MCF 10A (cell line): ENCODE measurements around the gene POU2AF1. TPM values are rescaled to one million over a fixed set of nuclear protein-coding genes. Genes with fewer than 3 reads are reported as not detected.

ENCODE experiments used
- BruUV-seq: library from RNA; stranded (reverse); fragments of 400-500 nt; replicated peaks from 2 replicates; lab custom pipeline; 2021; lab: Mats Ljungman, UMichigan
- CTCF ChIA-PET: fragments of 300-600 bp; sonication (Branson Sonifier 250); formaldehyde crosslinking; extraction: SDS; loops from one replicate; lab custom pipeline; 2021; ENCODE audit warnings: antibody characterized with exemption, inconsistent platforms; lab: Yijun Ruan, JAX
- POLR2A ChIA-PET: fragments of 300-600, 350-650 bp; sonication (Branson Sonifier 250); formaldehyde crosslinking; extraction: SDS; loops from one replicate; lab custom pipeline; 2020; ENCODE audit warnings: antibody characterized with exemption, inconsistent platforms; lab: Yijun Ruan, JAX
- DNase-seq: peaks from one replicate; pipeline ENCODE4 v3.0.0-alpha.2; 2018; ENCODE audit not compliant: unreplicated experiment
- H3K27ac Mint-ChIP-seq: one replicate; pipeline ENCODE4 v1.8.0; 2022; ENCODE audit warnings: mild to moderate bottlenecking, low read depth, mixed read lengths; ENCODE audit not compliant: unreplicated experiment
- H3K27me3 Mint-ChIP-seq: one replicate; pipeline ENCODE4 v1.8.0; 2022; ENCODE audit warnings: mixed read lengths; ENCODE audit not compliant: insufficient read depth, unreplicated experiment
- H3K36me3 Mint-ChIP-seq: one replicate; pipeline ENCODE4 v1.8.0; 2022; ENCODE audit warnings: mild to moderate bottlenecking, moderate library complexity, mixed read lengths; ENCODE audit not compliant: insufficient read depth, unreplicated experiment
- H3K4me1 Mint-ChIP-seq: one replicate; pipeline ENCODE4 v1.8.0; 2022; ENCODE audit warnings: mixed read lengths; ENCODE audit not compliant: insufficient read depth, unreplicated experiment
- H3K4me3 Mint-ChIP-seq: one replicate; pipeline ENCODE4 v1.8.0; 2022; ENCODE audit warnings: mild to moderate bottlenecking, moderate library complexity, mixed read lengths; ENCODE audit not compliant: unreplicated experiment
- H3K9me3 Mint-ChIP-seq: one replicate; pipeline ENCODE4 v1.8.0; 2022; ENCODE audit warnings: mixed read lengths; ENCODE audit not compliant: unreplicated experiment
- CTCF ChIP-seq: fragments of 200-600 bp; IDR thresholded peaks from one replicate; pipeline ENCODE4 v1.8.0; 2022; ENCODE audit warnings: antibody characterized with exemption, mild to moderate bottlenecking; ENCODE audit not compliant: unreplicated experiment
- intact Hi-C: fragments of 100-400 bp; cut with micrococcal nuclease; formaldehyde crosslinking; loops from 2 replicates; pipeline ENCODE4 v1.14.1; 2022
- total RNA-seq: library from RNA; stranded (reverse); gene quantifications from 2 replicates; pipeline ENCODE4 v1.2.3, GENCODE V29; 2022

The POU2AF1 gene
- total RNA-seq, 1 experiment from 2014 or later, result not detected

- intact Hi-C loops, result no loop called here
- H3K4me1 Mint-ChIP-seq, result peaks cover 11% of the 10 kb centered on the region
- no peak overlapping the region for H3K4me3 Mint-ChIP-seq
- DNase-seq, result no peak
- ChIA-PET CTCF (interaction anchor here (0.6 to 1.4 kb wide), 2 partner anchors 67 to 78 kb away, joined by 3 to 4 read pairs; no protein-coding TSS in a partner anchor), POLR2A (no interaction called here)
- H3K36me3 Mint-ChIP-seq, result no peaks in the 10 kb centered on the region
- TF ChIP-seq CTCF, result no peak
- no peaks in the 10 kb centered on the region for H3K27me3 Mint-ChIP-seq
- no peak overlapping the region for H3K27ac Mint-ChIP-seq
- H3K9me3 Mint-ChIP-seq, result no peaks in the 10 kb centered on the region
- no TSS peak for BruUV-seq
These were observed 18.7 kb downstream of the POU2AF1 start for GRCh38 chr11:111360150-111361043.

- peaks cover 11% of the 10 kb centered on the region for H3K4me1 Mint-ChIP-seq
- BruUV-seq, result no TSS peak
- no peaks in the 10 kb centered on the region for H3K36me3 Mint-ChIP-seq
- TF ChIP-seq CTCF, result no peak
- no peak overlapping the region for H3K27ac Mint-ChIP-seq
- ChIA-PET CTCF (interaction anchor here (0.9 to 1.0 kb wide), 2 partner anchors 29 to 64 kb away, joined by 3 to 4 read pairs; no protein-coding TSS in a partner anchor), POLR2A (no interaction called here)
- DNase-seq, result no peak
- H3K9me3 Mint-ChIP-seq, result no peaks in the 10 kb centered on the region
- H3K27me3 Mint-ChIP-seq, result no peaks in the 10 kb centered on the region
- H3K4me3 Mint-ChIP-seq, result no peak overlapping the region
- intact Hi-C loops, result no loop called here
These were observed 19.6 kb downstream of the POU2AF1 start for GRCh38 chr11:111359223-111360149.

GRCh38 chr11:111358038-111359001 lies 20.8 kb downstream of the POU2AF1 start:
- ChIA-PET POLR2A (interaction anchor here (0.6 kb wide), 2 partner anchors 21 to 878 kb away, joined by 4 read pairs; partner anchors contain the start of gene POU2AF1), CTCF (interaction anchor here (0.9 to 1.0 kb wide), 3 partner anchors 21 to 65 kb away, joined by 3 to 4 read pairs (median 3); no protein-coding TSS in a partner anchor)
- Mint-ChIP-seq H3K4me1 (peaks cover 11% of the 10 kb centered on the region), H3K36me3 (no peaks in the 10 kb centered on the region), H3K27ac (no peak overlapping the region), H3K9me3 (no peaks in the 10 kb centered on the region), H3K4me3 (no peak overlapping the region), H3K27me3 (no peaks in the 10 kb centered on the region)
- DNase-seq, result no peak
- no peak for TF ChIP-seq CTCF
- BruUV-seq, result no TSS peak
- intact Hi-C loops, result no loop called here
